HG03460 (cell line): ENCODE measurements around the gene FAM200B.

Source experiments
- ATAC-seq: cut with Tn5 transposase; IDR thresholded peaks from one replicate; pipeline ENCODE4 v1.9.1; 2021; ENCODE audit not compliant: unreplicated experiment

Gene FAM200B

GRCh38 chr4:15667006-15667405 lies 14.6 kb upstream of the FAM200B start:
- ATAC-seq = no peak

GRCh38 chr4:15668566-15669435 lies 12.8 kb upstream of the FAM200B start:
- no peak for ATAC-seq

- ATAC-seq = no peak
These were observed 11.1 kb upstream of the FAM200B start for GRCh38 chr4:15670576-15670975.

GRCh38 chr4:15672101-15672500 lies 9.5 kb upstream of the FAM200B start:
- ATAC-seq = no peak

GRCh38 chr4:15673337-15673736 lies 8.3 kb upstream of the FAM200B start:
- ATAC-seq = no peak

- no peak for ATAC-seq
These were observed 7.6 kb upstream of the FAM200B start for GRCh38 chr4:15674046-15674445.

GRCh38 chr4:15674926-15675325 lies 6.7 kb upstream of the FAM200B start:
- ATAC-seq = no peak

GRCh38 chr4:15675356-15675755 lies 6.3 kb upstream of the FAM200B start:
- ATAC-seq = no peak

- no peak for ATAC-seq
These were observed 5.6 kb upstream of the FAM200B start for GRCh38 chr4:15676039-15676438.

GRCh38 chr4:15676899-15677298 lies 4.7 kb upstream of the FAM200B start:
- ATAC-seq = no peak

- ATAC-seq = no peak
These were observed 4.1 kb upstream of the FAM200B start for GRCh38 chr4:15677507-15677988.

GRCh38 chr4:15681067-15681371 lies 608 bp upstream of the FAM200B start:
- no peak for ATAC-seq

GRCh38 chr4:15682242-15683142 lies 865 bp downstream of the FAM200B start:
- no peak for ATAC-seq

GRCh38 chr4:15683143-15683495 lies 1.5 kb downstream of the FAM200B start:
- ATAC-seq = no peak

GRCh38 chr4:15684498-15684897 lies 2.9 kb downstream of the FAM200B start:
- ATAC-seq = no peak

- ATAC-seq = no peak
These were observed 6.4 kb downstream of the FAM200B start for GRCh38 chr4:15688051-15688450.

- ATAC-seq = no peak
These were observed 7.9 kb downstream of the FAM200B start for GRCh38 chr4:15689540-15689939.

- no peak for ATAC-seq
These were observed 8.6 kb downstream of the FAM200B start for GRCh38 chr4:15690020-15690809.

GRCh38 chr4:15691346-15692135 lies 9.9 kb downstream of the FAM200B start:
- no peak for ATAC-seq

GRCh38 chr4:15692602-15693001 lies 11.0 kb downstream of the FAM200B start:
- no peak for ATAC-seq
